Activated CD4-positive, alpha-beta T cell treated with anti-CD3 and anti-CD28 coated beads, Interleukin-2, amount 10 ng/mL, durations not matched to agents 7 days and 5 days (primary cell): ENCODE results near the gene NPY5R. TPM values are rescaled to one million over a fixed set of nuclear protein-coding genes. Genes with fewer than 3 reads are reported as not detected.

Experiments
- CTCF ChIA-PET: fragments of 350-600 bp; sonication (Branson Sonifier 250); formaldehyde crosslinking; loops from one replicate; lab custom pipeline; 2021; ENCODE audit warnings: antibody characterized with exemption; lab: Charles Lee
- POLR2A ChIA-PET: fragments of 350-600 bp; sonication (Branson Sonifier 250); formaldehyde crosslinking; loops from one replicate; lab custom pipeline; 2021; ENCODE audit warnings: antibody characterized with exemption; lab: Charles Lee
- DNase-seq: peaks from one replicate; pipeline ENCODE4 v3.0.0-alpha.2; 2020
- H3K27ac Mint-ChIP-seq: one replicate; pipeline ENCODE4 v1.8.0; 2021; ENCODE audit warnings: mild to moderate bottlenecking, moderate library complexity, mixed read lengths
- H3K27me3 Mint-ChIP-seq: one replicate; pipeline ENCODE4 v1.8.0; 2021; ENCODE audit warnings: mixed read lengths
- H3K36me3 Mint-ChIP-seq: one replicate; pipeline ENCODE4 v1.8.0; 2021; ENCODE audit warnings: low read depth, mixed read lengths
- H3K4me1 Mint-ChIP-seq: one replicate; pipeline ENCODE4 v1.8.0; 2021; ENCODE audit warnings: mixed read lengths
- H3K4me3 Mint-ChIP-seq: one replicate; pipeline ENCODE4 v1.8.0; 2021; ENCODE audit warnings: mild to moderate bottlenecking, moderate library complexity, mixed read lengths
- H3K9me3 Mint-ChIP-seq: one replicate; pipeline ENCODE4 v1.8.0; 2021; ENCODE audit warnings: mixed read lengths
- total RNA-seq, 2 experiments: library from RNA; stranded (reverse); gene quantifications; one replicate each; pipeline ENCODE4 v1.2.3, GENCODE V29; 2021

Gene NPY5R
- total RNA-seq, 2 experiments from 2014 or later: not detected

- POLR2A ChIA-PET: no interaction called here
Measured at GRCh38 chr4:163353054-163353453, 9.4 kb downstream of the NPY5R start.

GRCh38 chr4:163356104-163356503 lies 12.4 kb downstream of the NPY5R start:
- Mint-ChIP-seq H3K27me3 (peaks cover 3% of the 10 kb centered on the region), H3K36me3 (no peaks in the 10 kb centered on the region), H3K9me3 (no peaks in the 10 kb centered on the region), H3K4me3 (no peak overlapping the region), H3K4me1 (no peaks in the 10 kb centered on the region), H3K27ac (no peak overlapping the region)
- no peak for DNase-seq
- ChIA-PET POLR2A (no interaction called here), CTCF (no interaction called here)

More at GRCh38 chr4:163353054-163353453, 9.4 kb downstream of the NPY5R start:
- no peaks in the 10 kb centered on the region for H3K9me3 Mint-ChIP-seq
- no peak overlapping the region for H3K4me3 Mint-ChIP-seq
- H3K27me3 Mint-ChIP-seq: peaks cover 5% of the 10 kb centered on the region
- no peak overlapping the region for H3K27ac Mint-ChIP-seq
- CTCF ChIA-PET: no interaction called here
- no peaks in the 10 kb centered on the region for H3K4me1 Mint-ChIP-seq
- no peak for DNase-seq
- no peaks in the 10 kb centered on the region for H3K36me3 Mint-ChIP-seq

DNA sequence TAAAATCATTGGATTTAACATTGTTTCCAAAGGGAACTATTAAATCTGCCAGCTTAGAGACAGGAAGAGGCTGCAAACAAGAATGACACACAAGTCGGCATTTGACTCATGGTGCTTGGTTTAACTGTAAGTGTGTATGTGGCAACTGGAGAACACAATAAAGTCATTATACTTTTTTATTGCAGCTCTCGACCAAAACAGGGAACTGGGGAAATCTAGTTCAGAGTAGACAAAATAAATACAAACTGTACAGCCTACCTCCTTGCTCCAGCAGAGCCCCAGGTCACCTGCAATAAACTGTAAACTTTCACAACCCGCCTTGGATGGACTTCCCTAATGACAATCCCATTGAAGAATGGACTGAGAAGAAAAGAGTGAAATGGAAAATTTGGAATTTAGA lies 24.0 kb downstream of the NPY5R start:
- CTCF ChIA-PET: no interaction called here
- Mint-ChIP-seq H3K4me3 (no peak overlapping the region), H3K27ac (no peak overlapping the region), H3K27me3 (peaks cover 6% of the 10 kb centered on the region), H3K4me1 (no peaks in the 10 kb centered on the region), H3K9me3 (no peaks in the 10 kb centered on the region), H3K36me3 (no peaks in the 10 kb centered on the region)
- no peak for DNase-seq
- POLR2A ChIA-PET: no interaction called here

DNA sequence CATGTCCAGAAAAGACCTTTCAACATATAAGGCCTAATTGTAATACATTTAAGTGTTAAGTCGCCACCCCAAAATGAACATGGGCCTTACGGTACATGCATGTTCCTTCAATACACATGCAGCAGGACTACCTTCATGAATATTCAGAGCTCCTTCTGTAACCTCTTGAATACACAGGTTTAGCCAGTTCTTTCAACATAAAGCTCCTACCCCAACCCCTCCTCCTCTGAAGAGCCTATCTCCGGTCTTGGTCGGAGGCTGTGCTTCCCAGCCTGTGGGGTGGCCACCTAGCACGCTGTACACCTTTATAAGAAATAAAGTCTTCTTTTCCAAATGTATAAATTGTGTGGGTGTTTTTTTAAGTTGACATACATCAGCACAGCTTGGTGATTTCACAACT lies 28.3 kb downstream of the NPY5R start:
- H3K9me3 Mint-ChIP-seq: no peaks in the 10 kb centered on the region
- peaks cover 7% of the 10 kb centered on the region for H3K27me3 Mint-ChIP-seq
- no peak overlapping the region for H3K27ac Mint-ChIP-seq
- H3K4me3 Mint-ChIP-seq: no peak overlapping the region
- DNase-seq: no peak
- ChIA-PET POLR2A (no interaction called here), CTCF (no interaction called here)
- H3K36me3 Mint-ChIP-seq: no peaks in the 10 kb centered on the region
- no peaks in the 10 kb centered on the region for H3K4me1 Mint-ChIP-seq

- H3K27me3 Mint-ChIP-seq: peaks cover 2% of the 10 kb centered on the region
- no peaks in the 10 kb centered on the region for H3K36me3 Mint-ChIP-seq
- no peaks in the 10 kb centered on the region for H3K4me1 Mint-ChIP-seq
- ChIA-PET POLR2A (no interaction called here), CTCF (no interaction called here)
- H3K4me3 Mint-ChIP-seq: no peak overlapping the region
- no peaks in the 10 kb centered on the region for H3K9me3 Mint-ChIP-seq
- no peak overlapping the region for H3K27ac Mint-ChIP-seq
- DNase-seq: no peak
Measured at GRCh38 chr4:163378661-163379060, 35.0 kb downstream of the NPY5R start.

GRCh38 chr4:163380703-163381102 lies 37.0 kb downstream of the NPY5R start:
- CTCF ChIA-PET: no interaction called here
- Mint-ChIP-seq H3K27me3 (peaks cover 2% of the 10 kb centered on the region), H3K4me3 (no peak overlapping the region)

GRCh38 chr4:163382178-163382869 lies 38.6 kb downstream of the NPY5R start:
- H3K4me1 Mint-ChIP-seq: no peaks in the 10 kb centered on the region
- H3K9me3 Mint-ChIP-seq: no peaks in the 10 kb centered on the region
- ChIA-PET CTCF (interaction anchor here (0.9 kb wide), 1 partner anchor 21 kb away, joined by 3 read pairs; no protein-coding TSS in a partner anchor), POLR2A (no interaction called here)
- DNase-seq: no peak
- no peak overlapping the region for H3K4me3 Mint-ChIP-seq
- H3K27ac Mint-ChIP-seq: no peak overlapping the region
- H3K36me3 Mint-ChIP-seq: no peaks in the 10 kb centered on the region
- peaks cover 2% of the 10 kb centered on the region for H3K27me3 Mint-ChIP-seq

More at GRCh38 chr4:163380703-163381102, 37.0 kb downstream of the NPY5R start:
- DNase-seq: no peak
- no peak overlapping the region for H3K27ac Mint-ChIP-seq
- H3K36me3 Mint-ChIP-seq: no peaks in the 10 kb centered on the region
- H3K9me3 Mint-ChIP-seq: no peaks in the 10 kb centered on the region
- H3K4me1 Mint-ChIP-seq: no peaks in the 10 kb centered on the region
- POLR2A ChIA-PET: no interaction called here

DNA sequence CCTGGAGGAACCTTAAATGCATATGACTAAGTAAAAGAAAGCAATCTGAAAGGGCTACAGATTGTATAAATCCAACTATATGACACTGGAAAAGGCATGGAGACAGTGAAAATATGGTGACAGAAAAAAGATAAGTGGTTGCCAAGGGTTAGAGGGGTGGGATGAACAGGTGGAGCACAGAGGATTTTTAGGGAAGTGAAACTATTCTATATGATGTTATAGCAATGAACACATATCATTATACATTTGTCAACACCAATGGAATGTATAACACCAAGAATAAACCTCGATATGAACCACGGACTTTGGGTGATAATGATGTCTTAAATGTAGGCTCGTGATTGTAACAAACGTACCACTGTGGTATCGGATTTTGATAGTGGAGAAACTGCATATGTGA lies 40.7 kb downstream of the NPY5R start:
- DNase-seq: no peak
- Mint-ChIP-seq H3K9me3 (no peaks in the 10 kb centered on the region), H3K27me3 (peaks cover 2% of the 10 kb centered on the region), H3K36me3 (no peaks in the 10 kb centered on the region), H3K4me3 (no peak overlapping the region), H3K27ac (no peak overlapping the region), H3K4me1 (no peaks in the 10 kb centered on the region)
- ChIA-PET CTCF (no interaction called here), POLR2A (no interaction called here)

DNA sequence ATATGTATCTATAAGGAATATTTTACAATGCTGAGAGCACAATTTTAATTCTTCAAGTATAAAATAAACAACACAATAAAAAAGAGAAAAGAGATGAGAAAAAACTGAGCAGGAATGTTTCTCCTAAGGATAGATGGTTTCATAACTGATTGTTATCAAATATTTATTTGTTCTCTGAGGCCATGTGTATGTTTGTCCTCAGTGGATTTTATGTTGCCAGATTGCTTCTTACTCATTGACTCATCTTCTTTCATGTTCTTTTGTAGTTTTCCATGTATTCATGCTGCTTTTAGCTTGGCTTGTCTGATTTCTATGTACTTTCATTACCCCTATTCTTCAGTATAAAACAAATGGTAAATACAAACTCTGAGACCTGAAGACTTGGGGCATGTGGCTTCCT lies 41.2 kb downstream of the NPY5R start:
- Mint-ChIP-seq H3K4me1 (no peaks in the 10 kb centered on the region), H3K27ac (no peak overlapping the region), H3K9me3 (no peaks in the 10 kb centered on the region), H3K27me3 (peaks cover 2% of the 10 kb centered on the region), H3K36me3 (no peaks in the 10 kb centered on the region), H3K4me3 (no peak overlapping the region)
- ChIA-PET CTCF (interaction anchor here (0.6 kb wide), 1 partner anchor 93 kb away, joined by 3 read pairs; no protein-coding TSS in a partner anchor), POLR2A (no interaction called here)
- no peak for DNase-seq

DNA sequence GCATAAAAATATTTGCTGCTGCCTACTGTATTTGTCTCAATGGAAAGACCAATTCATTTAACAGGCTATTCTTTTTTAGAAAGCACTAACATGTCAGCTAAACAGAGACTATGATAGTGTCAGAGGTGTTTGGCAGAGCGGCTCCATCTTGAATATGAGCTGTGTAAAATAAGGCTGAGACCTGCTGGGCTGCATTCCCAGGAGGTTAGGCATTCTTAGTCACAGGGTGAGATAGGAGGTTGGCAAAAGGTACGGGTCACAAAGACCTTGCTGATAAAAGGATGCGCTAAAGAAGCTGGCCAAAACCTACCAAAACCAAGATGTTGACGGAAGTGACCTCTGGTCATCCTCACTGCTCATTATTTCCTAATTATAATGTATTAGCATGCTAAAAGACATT lies 41.8 kb downstream of the NPY5R start:
- Mint-ChIP-seq H3K4me1 (no peaks in the 10 kb centered on the region), H3K27ac (no peak overlapping the region), H3K36me3 (no peaks in the 10 kb centered on the region), H3K9me3 (no peaks in the 10 kb centered on the region), H3K4me3 (no peak overlapping the region), H3K27me3 (peaks cover 2% of the 10 kb centered on the region)
- no peak for DNase-seq
- ChIA-PET CTCF (interaction anchor here (0.6 kb wide), 1 partner anchor 92 kb away, joined by 3 read pairs; no protein-coding TSS in a partner anchor), POLR2A (no interaction called here)

DNA sequence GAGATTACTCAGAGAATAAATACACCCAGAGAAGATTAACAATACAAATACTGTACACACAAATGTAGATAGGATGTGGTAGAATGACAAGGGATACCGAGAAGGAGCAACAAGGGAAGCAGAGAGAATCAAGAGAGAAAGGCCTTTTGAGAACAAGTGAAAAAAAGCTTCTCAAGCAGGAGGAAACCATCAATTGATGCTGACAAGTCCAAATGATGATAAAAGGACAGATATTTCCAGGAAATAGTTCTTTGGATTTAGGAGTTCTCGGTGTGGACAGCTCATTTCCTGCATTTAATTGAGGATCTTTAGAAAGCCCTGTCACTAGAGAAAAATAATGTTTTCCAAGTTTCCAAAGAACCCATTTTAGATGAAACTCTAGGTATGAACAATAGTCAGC lies 48.1 kb downstream of the NPY5R start:
- Mint-ChIP-seq H3K4me1 (peaks cover 2% of the 10 kb centered on the region), H3K36me3 (no peaks in the 10 kb centered on the region), H3K27ac (no peak overlapping the region), H3K27me3 (no peaks in the 10 kb centered on the region), H3K9me3 (no peaks in the 10 kb centered on the region), H3K4me3 (no peak overlapping the region)
- CTCF ChIA-PET: no interaction called here
- DNase-seq: no peak
- POLR2A ChIA-PET: no interaction called here

GRCh38 chr4:163392328-163392727 lies 48.6 kb downstream of the NPY5R start:
- H3K27ac Mint-ChIP-seq: no peak overlapping the region
- H3K4me3 Mint-ChIP-seq: no peak overlapping the region
- DNase-seq: no peak
- H3K4me1 Mint-ChIP-seq: peaks cover 2% of the 10 kb centered on the region
- ChIA-PET CTCF (no interaction called here), POLR2A (no interaction called here)
- no peaks in the 10 kb centered on the region for H3K36me3 Mint-ChIP-seq
- no peaks in the 10 kb centered on the region for H3K27me3 Mint-ChIP-seq
- no peaks in the 10 kb centered on the region for H3K9me3 Mint-ChIP-seq

GRCh38 chr4:163393471-163393870 lies 49.8 kb downstream of the NPY5R start:
- H3K9me3 Mint-ChIP-seq: no peaks in the 10 kb centered on the region
- no peak overlapping the region for H3K4me3 Mint-ChIP-seq
- H3K4me1 Mint-ChIP-seq: peaks cover 2% of the 10 kb centered on the region
- no peak overlapping the region for H3K27ac Mint-ChIP-seq
- CTCF ChIA-PET: no interaction called here
- H3K36me3 Mint-ChIP-seq: no peaks in the 10 kb centered on the region
- POLR2A ChIA-PET: no interaction called here
- no peaks in the 10 kb centered on the region for H3K27me3 Mint-ChIP-seq
- DNase-seq: no peak

- H3K4me1 Mint-ChIP-seq: peaks cover 2% of the 10 kb centered on the region
- H3K36me3 Mint-ChIP-seq: no peaks in the 10 kb centered on the region
- H3K27me3 Mint-ChIP-seq: no peaks in the 10 kb centered on the region
- H3K4me3 Mint-ChIP-seq: no peak overlapping the region
- H3K27ac Mint-ChIP-seq: no peak overlapping the region
- ChIA-PET CTCF (no interaction called here), POLR2A (no interaction called here)
- no peaks in the 10 kb centered on the region for H3K9me3 Mint-ChIP-seq
- DNase-seq: no peak
Measured at GRCh38 chr4:163395055-163395454, 51.4 kb downstream of the NPY5R start.
